Lower leg skin (tissue), 3 donors: ENCODE results near the gene PRAC2.

ENCODE experiments used
- POLR2A ChIP-seq, 2 donors: fragments of 450-650 bp; IDR thresholded peaks; one replicate each; pipeline ENCODE4 v1.6.1; 2016 to 2017; ENCODE audit warnings: antibody characterized with exemption in 2 of 2, mild to moderate bottlenecking in 1 of 2, moderate library complexity in 1 of 2
- TF ChIP-seq, protein P1 (sequence below), 3 donors: fragments of 450-650 bp; IDR thresholded peaks; one replicate each; pipeline ENCODE4 v1.5.1; 2016; ENCODE audit warnings: antibody characterized with exemption in 3 of 3, mild to moderate bottlenecking in 3 of 3, moderate library complexity in 2 of 3

DNA sequence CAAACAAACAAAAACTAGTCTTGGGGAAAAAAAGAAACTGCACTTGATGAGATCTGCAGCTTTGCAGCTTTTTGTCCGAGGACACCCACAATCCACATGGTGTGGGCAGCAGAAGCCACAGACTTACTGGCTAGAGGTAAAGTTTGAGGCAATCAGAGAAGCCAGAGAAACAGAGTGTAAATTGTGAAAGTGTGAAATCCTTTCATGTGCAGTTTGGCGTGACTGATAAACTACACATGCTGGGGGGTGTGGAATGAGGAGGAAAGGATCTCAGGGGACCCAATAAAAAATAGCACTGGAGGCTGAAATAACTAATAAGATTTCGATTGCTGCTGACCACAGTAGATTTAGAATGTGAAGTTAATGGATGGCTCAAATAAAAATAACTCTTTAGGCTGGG lies 48.0 kb downstream of the PRAC2 start:
- no peak for TF ChIP-seq POLR2A (IDR thresholded peaks at IDR 0.05)
- TF ChIP-seq, protein P1, sequence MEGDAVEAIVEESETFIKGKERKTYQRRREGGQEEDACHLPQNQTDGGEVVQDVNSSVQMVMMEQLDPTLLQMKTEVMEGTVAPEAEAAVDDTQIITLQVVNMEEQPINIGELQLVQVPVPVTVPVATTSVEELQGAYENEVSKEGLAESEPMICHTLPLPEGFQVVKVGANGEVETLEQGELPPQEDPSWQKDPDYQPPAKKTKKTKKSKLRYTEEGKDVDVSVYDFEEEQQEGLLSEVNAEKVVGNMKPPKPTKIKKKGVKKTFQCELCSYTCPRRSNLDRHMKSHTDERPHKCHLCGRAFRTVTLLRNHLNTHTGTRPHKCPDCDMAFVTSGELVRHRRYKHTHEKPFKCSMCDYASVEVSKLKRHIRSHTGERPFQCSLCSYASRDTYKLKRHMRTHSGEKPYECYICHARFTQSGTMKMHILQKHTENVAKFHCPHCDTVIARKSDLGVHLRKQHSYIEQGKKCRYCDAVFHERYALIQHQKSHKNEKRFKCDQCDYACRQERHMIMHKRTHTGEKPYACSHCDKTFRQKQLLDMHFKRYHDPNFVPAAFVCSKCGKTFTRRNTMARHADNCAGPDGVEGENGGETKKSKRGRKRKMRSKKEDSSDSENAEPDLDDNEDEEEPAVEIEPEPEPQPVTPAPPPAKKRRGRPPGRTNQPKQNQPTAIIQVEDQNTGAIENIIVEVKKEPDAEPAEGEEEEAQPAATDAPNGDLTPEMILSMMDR (IDR thresholded peaks at IDR 0.05) = no peak
